GM18907 (cell line): Measurements from ENCODE around the gene SHANK1.

Experiments
- ATAC-seq: cut with Tn5 transposase; IDR thresholded peaks from one replicate; pipeline ENCODE4 v1.9.1; 2021; ENCODE audit warnings: mild to moderate bottlenecking, moderate library complexity; ENCODE audit not compliant: unreplicated experiment

The SHANK1 gene

DNA sequence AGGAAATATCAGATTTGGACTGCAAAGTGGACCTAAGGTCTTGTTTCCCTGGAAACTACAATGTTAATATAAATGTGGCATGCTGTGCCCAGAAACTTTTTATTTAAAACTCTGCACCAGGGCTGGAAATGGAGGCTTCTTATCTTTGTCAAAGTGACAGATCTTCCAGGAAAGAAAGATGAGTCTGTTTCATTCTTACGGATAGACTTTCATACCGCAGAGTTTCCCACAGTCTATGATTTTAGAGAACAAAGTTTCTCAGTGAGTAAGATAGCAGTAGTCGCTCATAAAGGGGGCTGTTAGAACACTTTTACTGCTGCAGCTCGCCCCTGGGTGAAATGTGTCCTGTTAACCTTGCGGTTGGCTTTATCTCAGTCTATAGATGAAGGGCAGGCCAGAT, 10.3 kb upstream of the SHANK1 start:
- no peak for ATAC-seq

DNA sequence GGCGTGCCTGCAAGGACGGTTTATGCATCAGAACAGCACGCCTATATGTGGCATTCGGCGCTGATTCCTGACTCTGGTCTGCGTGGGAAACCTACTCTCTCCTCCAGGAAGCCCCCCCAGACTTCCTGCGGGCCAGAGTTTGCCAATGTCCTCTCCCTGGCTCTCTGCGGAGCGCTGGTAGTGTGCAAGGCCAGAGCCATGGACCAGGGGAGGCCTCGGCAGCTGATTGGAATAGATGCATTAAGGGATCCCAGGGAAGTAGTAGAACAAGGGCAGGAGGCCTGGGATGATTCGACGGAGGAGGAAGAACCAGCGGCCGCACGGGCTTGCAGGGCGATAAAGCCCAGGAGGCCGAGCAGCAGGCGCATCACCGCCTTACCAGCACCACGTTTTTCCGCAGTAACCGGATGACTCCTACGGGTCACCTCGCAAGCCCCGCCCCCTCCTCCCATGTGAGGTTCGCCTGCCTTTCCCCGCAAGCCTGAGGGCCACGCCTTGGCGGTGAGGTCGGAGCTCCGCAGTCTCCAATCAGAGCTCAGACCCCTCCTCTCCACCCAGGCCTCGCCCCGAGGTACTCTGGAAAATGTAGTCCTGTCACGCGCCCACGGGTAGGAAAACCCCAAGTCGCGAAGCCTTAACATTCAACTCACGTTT, 8.6 kb upstream of the SHANK1 start:
- no peak for ATAC-seq

DNA sequence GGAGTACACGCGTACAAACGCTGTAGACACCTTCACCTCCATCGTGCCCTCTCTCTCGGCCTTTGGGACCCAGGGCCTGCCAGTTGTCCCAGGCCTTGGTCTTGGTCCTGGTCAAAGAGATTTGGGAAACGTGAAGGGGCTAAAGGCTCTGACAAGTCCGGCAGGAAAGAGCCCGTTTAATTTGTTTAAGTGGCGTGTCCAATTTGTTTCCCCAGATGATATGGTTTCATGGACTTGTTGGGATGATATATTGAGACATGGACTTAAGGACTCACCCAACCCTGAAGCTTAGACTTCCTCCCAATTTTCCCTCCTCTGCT, 6.3 kb upstream of the SHANK1 start:
- ATAC-seq, result no peak

GRCh38 chr19:50725218-50725910, 5.8 kb upstream of the SHANK1 start:
- peak; percentile 27 for ATAC-seq

GRCh38 chr19:50724522-50725217, 5.1 kb upstream of the SHANK1 start:
- peak; percentile 70 for ATAC-seq

DNA sequence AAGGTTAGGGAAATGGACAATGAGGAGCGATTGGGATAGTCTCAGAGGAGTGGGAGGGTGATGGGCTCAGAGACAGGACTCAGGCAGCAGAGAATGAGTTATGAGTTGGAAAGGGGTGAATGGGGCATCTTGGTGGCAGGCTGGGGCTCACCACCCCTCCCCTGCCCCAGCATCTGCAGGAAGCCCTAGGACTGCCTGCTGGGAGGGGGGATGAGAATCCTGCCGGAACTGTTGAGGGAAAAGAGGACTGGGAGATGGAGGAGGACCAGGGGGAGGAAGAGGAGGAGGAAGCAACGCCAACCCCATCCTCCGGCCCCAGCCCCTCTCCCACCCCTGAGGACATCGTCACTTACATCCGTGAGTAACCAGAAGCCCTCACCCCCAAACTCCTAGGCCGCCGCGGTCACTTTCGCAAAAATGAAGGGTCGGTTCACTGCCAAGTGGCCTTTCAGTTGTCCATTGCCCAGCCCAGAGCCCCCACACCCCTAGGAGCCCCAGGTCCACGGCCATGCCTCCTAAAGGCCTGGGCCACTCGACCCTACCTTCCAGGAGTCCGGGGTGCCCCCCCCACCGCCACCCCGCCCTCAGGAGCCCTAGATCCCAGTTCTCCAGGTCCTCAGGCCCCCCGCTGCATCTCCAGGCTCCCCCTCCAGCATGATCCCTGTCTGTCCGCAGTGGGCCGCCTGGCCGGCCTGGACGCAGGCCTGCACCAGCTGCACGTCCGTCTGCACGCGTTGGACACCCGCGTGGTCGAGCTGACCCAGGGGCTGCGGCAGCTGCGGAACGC, 4.3 kb upstream of the SHANK1 start:
- no peak for ATAC-seq

GRCh38 chr19:50723069-50723468, 3.5 kb upstream of the SHANK1 start, which contains the start of gene CLEC11A:
Gene CLEC11A (plus strand): TSS chr19:50723364. CDS start chr19:50723526, 162 bp downstream.
- no peak for ATAC-seq

DNA sequence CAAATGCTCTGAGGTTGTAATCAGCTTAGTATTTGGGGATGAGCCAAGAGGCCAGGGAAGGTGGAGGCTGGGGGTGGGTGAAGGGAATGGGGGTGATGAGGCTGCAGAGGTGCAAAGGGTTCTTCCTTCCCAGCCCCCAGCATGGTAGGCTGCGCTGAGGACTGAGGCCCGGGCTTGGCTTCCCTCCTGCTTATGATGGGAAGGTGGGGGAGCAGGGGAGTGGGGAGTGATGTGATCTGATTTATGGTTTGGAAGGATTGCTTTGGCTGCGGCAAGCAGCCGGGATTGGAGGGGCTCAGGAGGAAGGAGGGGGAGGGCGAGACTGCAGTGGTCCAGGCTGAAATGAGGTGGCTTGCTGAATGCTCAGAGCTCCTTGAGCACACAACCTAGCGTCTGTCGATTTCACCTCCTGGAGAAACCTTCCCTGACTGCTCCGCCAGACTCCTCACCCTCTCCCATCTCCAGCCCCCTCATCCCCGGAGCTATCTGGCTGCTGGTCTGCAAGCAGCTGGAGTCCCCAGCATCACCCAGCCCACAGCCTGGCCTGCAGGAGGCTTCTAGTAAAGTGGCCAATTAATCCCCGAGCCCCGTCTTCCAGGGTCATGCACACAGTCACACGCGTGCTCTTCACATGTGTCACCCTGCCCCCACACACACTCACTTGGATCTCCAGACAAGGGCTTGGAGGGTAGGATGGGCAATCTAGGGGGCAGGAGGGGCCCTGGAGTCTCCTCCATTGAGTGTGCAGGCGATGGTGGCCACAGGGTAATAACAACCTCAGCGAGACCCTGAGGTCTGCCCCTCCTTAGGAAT, 2.8 kb upstream of the SHANK1 start:
- ATAC-seq, result no peak

- ATAC-seq, result no peak
Measured at GRCh38 chr19:50721441-50722137, 2.0 kb upstream of the SHANK1 start.

DNA sequence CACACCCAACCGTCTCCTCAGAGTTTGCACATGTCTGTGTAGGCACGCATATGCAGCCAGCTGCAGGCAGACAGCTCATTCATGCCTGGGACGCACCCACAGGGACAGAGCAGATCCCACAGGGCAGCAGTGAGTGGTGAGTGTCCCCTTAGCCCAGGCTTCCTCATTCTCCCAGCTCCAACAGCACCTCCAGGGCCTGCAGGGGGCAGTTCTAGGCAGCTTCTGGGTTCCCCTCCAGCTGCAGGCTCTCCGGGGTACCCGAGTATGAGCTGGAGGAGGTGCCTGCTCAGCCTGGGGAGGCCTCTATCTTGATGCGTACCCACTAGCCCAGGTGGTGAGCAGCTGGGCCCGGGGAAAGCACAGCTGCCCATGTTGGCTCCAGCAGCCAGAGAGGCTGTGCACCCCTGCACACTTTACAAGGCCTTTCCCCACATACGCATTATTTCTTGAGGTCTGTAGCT, 1.3 kb upstream of the SHANK1 start:
- ATAC-seq, result no peak

DNA sequence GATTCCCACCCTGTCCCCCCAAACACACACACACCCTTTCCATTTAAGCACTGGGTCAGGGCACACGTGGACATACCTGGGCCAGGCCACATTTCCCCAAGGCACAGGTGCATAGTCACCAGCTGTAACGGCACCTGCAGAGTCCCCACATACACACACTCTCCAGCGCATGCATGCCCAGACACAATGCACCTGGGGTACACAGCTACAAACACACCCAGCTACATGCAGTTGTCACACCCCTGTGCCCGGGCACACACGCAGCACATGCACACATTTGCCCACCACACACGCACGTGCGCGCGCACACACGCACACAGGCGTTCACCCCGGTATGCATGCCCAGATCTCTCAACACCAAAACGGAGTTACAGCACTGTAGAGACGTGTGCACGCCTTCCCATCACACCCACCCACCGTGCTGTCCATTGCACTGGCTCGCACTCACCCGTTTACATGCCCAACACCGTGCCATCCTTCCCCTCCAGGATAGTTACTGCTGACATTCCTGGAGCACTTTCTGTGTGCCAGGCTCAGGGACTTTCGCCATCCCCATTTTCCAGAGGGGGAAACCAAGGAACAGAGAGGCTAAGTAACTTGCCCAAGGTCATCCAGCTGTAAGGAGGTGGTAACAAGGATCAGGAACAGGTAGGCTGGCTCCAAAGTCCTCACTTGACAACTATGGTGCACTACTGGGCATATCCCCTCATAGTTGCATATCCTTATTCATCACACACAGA, 749 bp upstream of the SHANK1 start:
- no peak for ATAC-seq

GRCh38 chr19:50719119-50719435, 525 bp downstream of the SHANK1 start:
- no peak for ATAC-seq

GRCh38 chr19:50718255-50719118, 1.1 kb downstream of the SHANK1 start:
- ATAC-seq, result no peak

DNA sequence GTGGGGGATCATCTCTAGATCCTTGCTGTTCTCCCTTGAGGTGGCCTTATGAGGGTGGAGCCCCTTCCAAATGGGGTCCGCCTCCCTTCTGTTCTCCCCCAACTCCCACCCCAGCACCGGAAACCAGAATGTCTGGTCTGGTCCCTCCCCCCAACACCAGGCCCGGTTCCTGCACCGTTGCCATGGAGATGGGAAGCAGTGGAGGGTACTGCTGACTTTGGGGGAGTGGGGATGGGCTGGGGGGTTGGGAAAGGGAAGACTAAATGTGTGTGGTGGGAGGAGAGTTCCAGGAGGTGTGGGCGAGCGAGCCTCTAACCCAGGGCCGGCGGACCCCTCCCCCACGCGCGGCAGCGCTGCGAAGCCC, 1.7 kb downstream of the SHANK1 start:
- no peak for ATAC-seq

- no peak for ATAC-seq
Measured at GRCh38 chr19:50717026-50717723, 2.4 kb downstream of the SHANK1 start.

GRCh38 chr19:50716178-50717025, 3.2 kb downstream of the SHANK1 start:
- no peak for ATAC-seq
